Activated gamma-delta T cell treated with Interleukin-2 at 50 U/mL for 16 hours (primary cell): ENCODE results near the gene CCDC83.
"Not testable (repeated sequence)": the region's sequence is repeated elsewhere in the genome, so short reads cannot be mapped to it uniquely, and the experiment has no call there.

Experiments used
- DNase-seq: peaks from one replicate; pipeline ENCODE4 v3.0.0-alpha.2; 2020

Gene CCDC83

GRCh38 chr11:85889676-85890579 is 34.7 kb downstream of the CCDC83 start:
- DNase-seq = no peak

- no peak for DNase-seq
Measured at GRCh38 chr11:85893395-85893794, 38.2 kb downstream of the CCDC83 start.

DNA sequence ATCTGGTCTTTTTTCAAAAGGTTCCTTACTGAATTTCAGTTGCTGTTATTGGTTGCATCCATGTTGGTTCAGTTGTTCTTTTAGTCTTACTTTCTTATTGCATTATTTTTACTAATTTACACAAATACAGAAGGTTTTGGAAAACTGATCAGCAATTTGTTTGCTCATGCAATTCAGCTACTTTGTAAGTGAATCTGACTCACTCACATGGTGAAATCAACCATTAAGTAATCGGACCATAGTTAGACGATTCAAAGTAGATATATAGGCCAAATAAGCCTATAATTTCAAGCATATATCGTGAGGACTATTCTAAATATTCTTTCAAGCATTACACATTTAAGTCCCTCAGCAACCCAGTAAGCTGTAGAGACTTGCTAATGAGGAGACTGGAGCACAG is 41.7 kb downstream of the CCDC83 start:
- no peak for DNase-seq

DNA sequence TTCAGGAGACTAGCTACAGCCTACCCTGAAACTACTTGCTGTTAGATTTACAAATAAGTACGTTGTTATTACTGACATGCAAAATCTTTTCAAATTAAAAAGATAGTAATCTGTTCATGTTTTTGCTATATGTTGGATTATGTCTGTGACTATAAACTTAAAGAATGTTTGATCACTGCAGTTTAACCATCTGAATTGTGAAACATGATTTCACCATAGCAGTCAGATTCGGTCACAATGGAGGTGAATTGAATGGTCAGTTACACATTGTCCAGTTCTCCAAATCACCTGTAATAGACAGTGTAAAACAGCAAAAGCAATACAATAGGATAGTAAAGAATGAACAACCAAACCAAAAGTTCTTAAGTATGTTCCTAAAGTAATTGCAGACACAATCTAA is 43.3 kb downstream of the CCDC83 start:
- no peak for DNase-seq

DNA sequence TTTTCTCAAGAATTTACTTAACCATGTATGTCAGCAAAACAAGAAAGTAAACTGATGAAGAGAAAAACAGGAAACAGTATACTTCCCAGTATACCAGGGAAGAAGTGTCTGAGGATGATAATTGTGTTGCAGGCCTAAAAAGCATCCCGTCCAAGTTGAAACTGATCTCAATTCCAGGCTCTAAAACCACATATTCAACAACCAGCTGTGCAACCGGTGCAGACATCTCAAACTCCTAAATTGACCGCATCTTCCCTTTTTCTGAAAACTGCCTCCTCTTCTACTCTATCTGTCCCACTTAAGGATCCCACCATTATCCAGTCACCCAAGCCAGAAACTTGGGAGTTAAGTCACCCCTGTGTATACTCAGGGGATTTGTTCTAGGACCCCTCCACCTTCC is 47.2 kb downstream of the CCDC83 start:
- no peak for DNase-seq

DNA sequence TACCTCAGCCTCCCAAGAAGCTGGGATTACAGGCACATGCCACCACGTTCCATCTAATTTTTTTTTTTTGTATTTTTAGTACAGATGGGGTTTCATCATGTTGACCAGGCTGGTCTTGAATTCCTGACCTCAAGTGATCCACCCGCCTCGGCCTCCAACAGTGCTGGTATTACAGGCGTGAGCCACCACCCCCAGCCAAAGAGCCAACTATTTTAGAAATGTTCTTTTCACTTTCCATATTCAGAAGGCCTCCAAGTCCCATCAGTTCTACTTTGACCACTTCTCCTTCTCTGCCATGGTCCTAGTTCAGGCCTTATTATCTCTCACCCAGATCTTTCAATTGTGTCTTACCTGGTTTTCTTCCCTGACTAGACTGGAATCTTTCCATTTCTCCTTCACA is 48.2 kb downstream of the CCDC83 start:
- no peak for DNase-seq

GRCh38 chr11:85903811-85904210 is 48.6 kb downstream of the CCDC83 start:
- no peak for DNase-seq

DNA sequence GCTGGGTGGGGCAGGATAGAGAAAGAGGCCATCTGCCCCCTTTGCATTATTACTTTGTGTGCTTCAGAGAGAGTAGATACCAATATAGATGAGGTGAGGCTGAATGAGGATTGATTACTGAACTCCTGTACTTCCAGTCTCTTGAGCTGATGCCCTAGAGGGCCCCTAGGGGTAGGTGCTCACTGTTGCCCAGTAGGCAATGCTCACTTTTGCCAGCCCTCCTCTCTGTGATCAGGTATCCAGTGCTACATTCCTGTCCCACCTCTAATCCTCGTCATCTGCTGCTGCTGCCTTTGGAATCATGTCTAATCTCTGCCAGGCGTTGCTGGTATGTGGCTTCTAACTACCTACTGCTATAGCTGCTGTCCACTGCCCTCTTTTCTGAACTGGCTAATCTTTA is 57.2 kb downstream of the CCDC83 start:
- no peak for DNase-seq

DNA sequence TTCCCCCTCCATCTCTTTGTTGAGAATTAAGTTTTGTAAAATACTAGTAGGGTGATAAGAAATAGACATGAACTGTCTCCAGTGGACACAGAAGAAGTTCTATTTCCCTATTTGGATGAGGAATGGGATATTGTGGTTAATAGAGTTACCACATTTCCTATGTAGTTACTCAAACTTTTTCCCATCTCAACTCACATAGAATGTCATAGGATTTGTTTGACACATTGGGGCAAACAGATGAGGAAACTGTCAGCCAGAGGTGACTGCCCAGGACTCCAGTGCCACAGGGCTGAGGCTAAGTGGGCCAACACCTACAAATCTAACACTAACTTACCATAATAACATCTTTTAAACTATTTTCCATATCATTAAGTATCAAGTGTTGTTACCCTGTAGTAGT is 58.3 kb downstream of the CCDC83 start:
- DNase-seq = no peak

- no peak for DNase-seq
Measured at GRCh38 chr11:85914425-85914824, 59.2 kb downstream of the CCDC83 start.

GRCh38 chr11:85918910-85919794 is 64.0 kb downstream of the CCDC83 start:
- no peak for DNase-seq

DNA sequence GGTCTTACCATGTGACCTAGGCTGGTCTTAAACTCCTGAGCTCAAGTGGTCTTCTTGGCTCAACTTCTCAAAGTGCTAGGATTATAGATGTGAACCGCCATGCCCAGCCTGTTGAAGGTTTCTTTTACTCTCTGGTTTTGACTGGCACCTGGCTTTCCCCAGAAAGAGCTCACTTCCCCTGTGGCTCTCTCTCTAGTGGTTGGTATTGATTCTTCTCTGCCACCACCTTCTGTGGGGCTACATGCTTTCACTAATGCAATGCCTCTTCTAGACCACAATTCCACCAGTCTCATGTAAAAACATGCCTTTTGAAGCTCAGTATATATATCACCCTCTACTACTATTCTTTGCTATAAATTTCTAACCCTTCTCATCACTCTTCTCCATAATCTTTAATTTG is 67.2 kb downstream of the CCDC83 start:
- no peak for DNase-seq

GRCh38 chr11:85923455-85923854 is 68.3 kb downstream of the CCDC83 start:
- no peak for DNase-seq

DNA sequence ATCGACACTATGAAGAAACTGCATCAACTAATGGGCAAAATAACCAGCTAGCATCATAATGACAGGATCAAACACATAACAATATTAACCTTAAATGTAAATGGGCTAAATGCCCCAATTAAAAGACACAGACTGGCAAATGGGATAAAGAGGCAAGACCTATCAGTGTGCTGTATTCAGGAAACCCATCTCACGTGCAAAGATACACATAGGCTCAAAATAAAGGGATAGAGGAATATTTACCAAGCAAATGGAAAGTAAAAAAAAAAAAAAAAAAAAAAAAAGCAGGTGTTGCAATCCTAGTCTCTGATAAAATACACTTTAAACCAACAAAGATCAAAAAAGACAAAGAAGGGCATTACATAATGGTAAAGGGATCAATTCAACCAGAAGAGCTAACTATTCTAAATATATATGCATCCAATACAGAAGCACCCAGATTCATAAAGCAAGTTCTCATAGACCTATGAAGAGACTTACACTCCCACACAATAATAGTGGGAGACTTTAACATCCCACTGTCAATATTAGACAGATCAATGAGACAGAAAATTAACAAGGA is 71.6 kb downstream of the CCDC83 start:
- DNase-seq = not testable (repeated sequence)

DNA sequence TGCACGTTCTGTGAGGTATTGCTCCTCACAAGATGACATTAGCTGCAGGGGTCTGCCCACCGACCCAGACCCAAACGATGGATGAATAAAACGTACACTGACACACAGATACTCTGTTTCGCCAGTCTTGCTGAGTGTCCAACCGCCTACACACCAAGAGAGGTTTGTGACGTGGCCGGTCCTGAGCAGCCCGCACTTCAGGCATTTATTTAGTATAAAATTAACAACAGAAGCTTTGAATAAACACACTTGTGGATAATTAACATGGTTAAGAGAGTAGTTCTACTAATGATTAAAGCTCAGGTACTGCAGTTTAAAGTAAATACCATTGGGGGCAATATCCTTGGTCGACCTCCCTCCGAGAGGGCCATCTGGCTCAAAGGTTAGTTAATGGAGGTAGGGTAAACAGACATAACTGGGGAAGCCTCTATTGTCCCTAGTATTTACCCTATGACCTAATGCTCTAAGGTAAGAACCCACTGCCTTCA is 75.7 kb downstream of the CCDC83 start:
- DNase-seq = no peak

GRCh38 chr11:85934596-85935169 is 79.5 kb downstream of the CCDC83 start:
- no peak for DNase-seq

DNA sequence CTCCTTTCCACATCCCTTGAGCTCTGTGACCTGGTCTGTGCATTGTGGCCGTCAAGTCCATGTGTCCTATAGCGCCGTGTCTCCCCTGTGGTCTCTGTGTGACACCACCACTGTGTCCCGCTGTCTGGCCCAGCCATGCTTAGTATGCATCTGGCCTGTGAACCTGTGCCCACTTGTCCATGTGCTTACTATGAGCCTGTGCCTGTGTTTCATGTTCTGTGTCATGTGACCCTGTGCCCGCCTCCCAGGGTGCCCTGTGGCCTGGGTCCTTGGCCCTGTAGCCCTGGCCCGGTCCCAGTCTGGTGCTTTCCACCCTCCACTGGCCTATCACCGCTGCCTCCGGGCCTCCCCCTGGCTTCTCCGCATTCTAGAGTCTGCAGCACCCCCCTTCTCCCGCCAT is 80.6 kb downstream of the CCDC83 start:
- DNase-seq = no peak

DNA sequence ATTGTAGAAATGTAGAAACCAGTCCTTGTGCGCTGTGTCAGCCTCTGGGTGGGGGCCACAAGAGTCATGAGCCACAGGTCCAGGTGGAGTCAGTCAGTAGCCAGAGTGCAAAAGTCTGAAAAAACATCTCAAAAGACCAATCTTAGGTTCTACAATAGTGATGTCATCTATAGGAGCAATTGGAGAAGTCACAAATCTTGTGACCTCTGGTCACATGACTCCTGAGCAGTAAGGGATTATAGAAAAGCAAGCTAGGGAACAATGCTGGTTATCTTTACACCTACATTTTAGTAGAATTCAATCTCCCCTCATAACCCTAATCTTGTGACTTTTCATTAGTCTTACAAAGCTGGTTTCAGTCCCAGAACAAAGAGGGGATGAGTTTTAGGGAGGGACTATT is 82.7 kb downstream of the CCDC83 start:
- DNase-seq = no peak

DNA sequence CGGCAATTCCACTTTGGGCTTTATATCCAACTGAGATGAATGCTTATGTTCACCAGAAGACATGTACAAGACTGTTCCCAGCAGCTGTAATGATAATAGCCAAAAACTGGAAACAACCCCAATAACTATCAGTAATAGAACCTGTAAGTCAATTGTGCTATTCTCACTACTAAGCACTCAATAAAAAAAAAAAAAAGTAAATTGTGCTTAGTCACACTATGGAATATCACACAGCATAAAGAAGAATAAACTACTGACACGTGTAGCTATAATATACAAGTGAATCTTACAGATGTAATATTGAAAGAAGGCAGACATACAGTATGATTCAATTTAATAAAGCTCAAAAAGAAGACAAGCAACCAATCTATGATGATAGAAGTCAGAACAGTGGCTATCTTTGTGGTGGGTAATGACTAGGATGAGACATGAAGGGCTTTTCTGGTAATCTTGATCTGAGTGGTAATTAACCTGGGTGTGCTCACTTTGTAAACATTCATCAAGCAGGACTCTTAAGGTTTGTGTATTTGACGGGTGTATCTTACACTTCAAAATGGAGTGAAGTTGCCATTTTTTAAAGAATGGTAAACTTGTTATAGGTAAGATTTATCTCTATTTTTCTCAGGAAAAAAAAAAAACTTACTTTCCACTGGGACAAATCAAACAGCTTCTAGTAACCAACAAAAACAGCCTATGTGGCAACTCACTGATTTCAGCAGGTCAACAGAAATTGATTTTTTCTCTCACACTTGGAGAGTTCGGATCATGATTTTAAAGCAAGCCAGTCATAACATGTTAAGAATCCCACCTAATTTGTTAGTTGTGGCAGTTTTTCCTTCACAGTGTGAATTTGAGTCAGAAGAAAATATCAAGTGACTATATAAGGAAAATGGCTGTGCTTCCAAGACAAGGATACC is 84.2 kb downstream of the CCDC83 start:
- DNase-seq = no peak

GRCh38 chr11:85941380-85941973 is 86.3 kb downstream of the CCDC83 start:
- no peak for DNase-seq

DNA sequence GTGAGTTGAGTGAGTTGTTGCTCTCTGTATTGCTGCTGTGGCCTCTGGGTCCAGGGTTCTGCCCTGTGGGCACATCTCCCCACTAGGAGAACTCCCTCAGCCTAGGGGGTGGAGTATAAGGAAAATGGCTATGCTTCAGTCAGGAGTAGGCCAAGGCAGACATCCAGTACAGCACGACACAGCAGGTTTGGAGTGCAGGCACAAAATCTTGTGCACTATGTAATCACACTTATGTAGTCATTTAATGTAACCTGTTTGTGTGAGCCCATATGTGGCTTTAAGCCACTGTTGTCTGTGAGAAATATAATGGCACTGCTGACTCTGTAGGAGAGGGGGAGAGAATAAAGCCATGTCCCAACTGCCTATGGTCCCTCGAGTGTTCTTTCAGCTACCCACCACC is 90.1 kb downstream of the CCDC83 start:
- DNase-seq = no peak

- no peak for DNase-seq
Measured at GRCh38 chr11:85945788-85946187, 90.6 kb downstream of the CCDC83 start.
